Calu3 (cell line): ENCODE results near the gene ANKMY1. TPM values are rescaled to one million over a fixed set of nuclear protein-coding genes. Genes with fewer than 3 reads are reported as not detected.

ENCODE experiments used
- BruUV-seq: library from RNA; stranded (reverse); fragments of 400-500 nt; replicated peaks from 2 replicates; lab custom pipeline; 2021; lab: Mats Ljungman, UMichigan
- CTCF ChIA-PET: fragments of 300-600 bp; sonication (Branson Sonifier 250); formaldehyde crosslinking; loops from one replicate; lab custom pipeline; 2022; ENCODE audit warnings: antibody characterized with exemption; lab: Charles Lee
- DNase-seq: peaks from one replicate; pipeline ENCODE4 v3.0.0; 2022
- H3K27ac Mint-ChIP-seq: one replicate; pipeline ENCODE4 v1.8.0; 2022; ENCODE audit warnings: mixed read lengths; ENCODE audit not compliant: unreplicated experiment
- H3K27me3 Mint-ChIP-seq: one replicate; pipeline ENCODE4 v1.8.0; 2022; ENCODE audit warnings: mixed read lengths; ENCODE audit not compliant: unreplicated experiment
- H3K36me3 Mint-ChIP-seq: one replicate; pipeline ENCODE4 v1.8.0; 2022; ENCODE audit warnings: mild to moderate bottlenecking, moderate library complexity, mixed read lengths; ENCODE audit not compliant: insufficient read depth, unreplicated experiment
- H3K4me1 Mint-ChIP-seq: one replicate; pipeline ENCODE4 v1.8.0; 2022; ENCODE audit warnings: mild to moderate bottlenecking, low read depth, mixed read lengths; ENCODE audit not compliant: unreplicated experiment
- H3K4me3 Mint-ChIP-seq: one replicate; pipeline ENCODE4 v1.8.0; 2022; ENCODE audit warnings: mild to moderate bottlenecking, low read depth, moderate library complexity, mixed read lengths; ENCODE audit not compliant: unreplicated experiment
- H3K9me3 Mint-ChIP-seq: one replicate; pipeline ENCODE4 v1.8.0; 2022; ENCODE audit warnings: low read depth, mixed read lengths; ENCODE audit not compliant: unreplicated experiment
- CTCF ChIP-seq: fragments of 200-600 bp; IDR thresholded peaks from one replicate; pipeline ENCODE4 v1.8.0; 2022; ENCODE audit warnings: antibody characterized with exemption; ENCODE audit not compliant: unreplicated experiment
- intact Hi-C: fragments of 100-400 bp; cut with micrococcal nuclease; formaldehyde crosslinking; loops from one replicate; pipeline ENCODE4 v1.10.0; 2022; ENCODE audit not compliant: unreplicated experiment
- total RNA-seq: library from RNA; stranded (reverse); gene quantifications from 2 replicates; pipeline ENCODE4 v1.2.3, GENCODE V29; 2022

Gene ANKMY1
- total RNA-seq, 1 experiment from 2014 or later = 38.2 TPM

- no peak for DNase-seq
- no TSS peak for BruUV-seq
These were observed 35.4 kb upstream of the ANKMY1 start for GRCh38 chr2:240593026-240593702.

DNA sequence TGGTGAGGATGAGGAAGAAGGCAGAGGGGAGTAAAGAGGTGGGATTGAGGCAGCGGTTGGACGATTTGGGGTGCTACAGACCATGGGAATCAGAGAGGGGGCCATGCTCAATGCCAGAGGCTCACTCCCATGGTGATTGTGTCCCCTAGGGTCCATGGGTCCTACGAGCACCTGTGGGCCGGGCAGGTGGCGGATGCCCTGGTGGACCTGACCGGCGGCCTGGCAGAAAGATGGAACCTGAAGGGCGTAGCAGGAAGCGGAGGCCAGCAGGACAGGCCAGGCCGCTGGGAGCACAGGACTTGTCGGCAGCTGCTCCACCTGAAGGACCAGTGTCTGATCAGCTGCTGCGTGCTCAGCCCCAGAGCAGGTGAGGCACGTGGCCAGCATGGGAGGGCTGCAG lies 34.0 kb upstream of the ANKMY1 start:
- BruUV-seq = no TSS peak
- CTCF ChIA-PET = no interaction called here
- Mint-ChIP-seq H3K9me3 (no peaks in the 10 kb centered on the region), H3K4me1 (peaks cover 19% of the 10 kb centered on the region), H3K27ac (no peak overlapping the region), H3K36me3 (peaks cover 9% of the 10 kb centered on the region), H3K4me3 (no peak overlapping the region), H3K27me3 (no peaks in the 10 kb centered on the region)
- intact Hi-C loops = no loop called here
- TF ChIP-seq CTCF = no peak
- no peak for DNase-seq

More at GRCh38 chr2:240593026-240593702, 35.4 kb upstream of the ANKMY1 start:
- Mint-ChIP-seq H3K27ac (no peak overlapping the region), H3K4me3 (no peak overlapping the region), H3K4me1 (peaks cover 9% of the 10 kb centered on the region), H3K9me3 (no peaks in the 10 kb centered on the region), H3K27me3 (no peaks in the 10 kb centered on the region), H3K36me3 (no peaks in the 10 kb centered on the region)
- CTCF ChIA-PET = interaction anchor here (1.2 kb wide), 1 partner anchor 28 kb away, joined by 3 read pairs; no protein-coding TSS in a partner anchor
- TF ChIP-seq CTCF = no peak
- intact Hi-C loops = no loop called here

DNA sequence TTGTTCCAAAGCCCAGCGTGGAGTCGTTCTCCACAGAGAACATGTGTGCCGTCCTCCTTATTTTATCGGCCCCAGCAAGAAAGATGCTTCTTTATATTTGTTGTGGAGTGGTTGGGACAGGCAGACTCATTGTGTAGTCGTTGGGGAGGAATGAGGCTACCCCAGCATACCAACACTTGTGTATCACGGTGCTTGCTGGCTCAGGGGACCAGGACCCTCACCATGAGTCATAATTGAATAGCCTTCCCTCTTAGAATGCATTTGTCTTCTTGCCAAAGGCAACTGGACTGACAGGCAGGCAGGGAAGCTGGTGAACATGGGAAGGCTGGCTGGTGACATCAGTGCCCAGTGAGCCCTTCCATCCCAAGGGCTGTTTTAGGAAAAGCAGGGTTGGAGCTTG lies 33.4 kb upstream of the ANKMY1 start:
- Mint-ChIP-seq H3K4me1 (peaks cover 19% of the 10 kb centered on the region), H3K27me3 (no peaks in the 10 kb centered on the region), H3K27ac (no peak overlapping the region), H3K36me3 (peaks cover 14% of the 10 kb centered on the region), H3K4me3 (no peak overlapping the region), H3K9me3 (no peaks in the 10 kb centered on the region)
- BruUV-seq = no TSS peak
- CTCF ChIA-PET = no interaction called here
- TF ChIP-seq CTCF = no peak
- intact Hi-C loops = no loop called here
- no peak for DNase-seq

DNA sequence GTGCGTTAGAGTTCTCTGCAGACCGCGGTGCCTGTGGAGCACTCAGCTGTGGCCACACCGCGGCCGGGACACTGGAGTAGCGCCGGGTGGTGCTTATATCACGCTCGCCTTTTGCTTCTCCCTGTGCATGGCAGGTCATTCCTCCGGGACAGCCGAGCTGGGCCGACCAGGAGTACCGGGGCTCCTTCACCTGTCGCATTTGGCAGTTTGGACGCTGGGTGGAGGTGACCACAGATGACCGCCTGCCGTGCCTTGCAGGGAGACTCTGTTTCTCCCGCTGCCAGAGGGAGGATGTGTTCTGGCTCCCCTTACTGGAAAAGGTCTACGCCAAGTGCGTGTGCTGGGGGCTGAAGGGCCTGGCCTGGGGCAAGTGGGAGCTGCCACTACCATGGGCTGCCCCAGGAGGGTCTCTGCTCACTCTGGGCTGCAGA lies 32.9 kb upstream of the ANKMY1 start:
- H3K27ac Mint-ChIP-seq = no peak overlapping the region
- peaks cover 19% of the 10 kb centered on the region for H3K36me3 Mint-ChIP-seq
- intact Hi-C loops = no loop called here
- H3K4me1 Mint-ChIP-seq = peaks cover 19% of the 10 kb centered on the region
- no peak overlapping the region for H3K4me3 Mint-ChIP-seq
- no peak for TF ChIP-seq CTCF
- CTCF ChIA-PET = no interaction called here
- no TSS peak for BruUV-seq
- no peak for DNase-seq
- H3K27me3 Mint-ChIP-seq = no peaks in the 10 kb centered on the region
- H3K9me3 Mint-ChIP-seq = no peaks in the 10 kb centered on the region
